ENCODE data around the gene MARCHF10. TPM values are rescaled to one million over a fixed set of nuclear protein-coding genes. Genes with fewer than 3 reads are reported as not detected.
"Not testable (repeated sequence)": the region's sequence is repeated elsewhere in the genome, so short reads cannot be mapped to it uniquely, and the experiment has no call there.

The MARCHF10 gene
- total RNA-seq: not detected

GRCh38 chr17:62807812-62808575, at the start of gene MARCHF10:
TSS of gene MARCHF10 (minus strand) at chr17:62808314. CDS start at chr17:62801735, 6,579 bp downstream.
- POLR2A ChIA-PET: no interaction called here
- CTCF ChIA-PET: no interaction called here

- ChIA-PET POLR2A (no interaction called here), CTCF (no interaction called here)
Measured at GRCh38 chr17:62857526-62857925, 49.4 kb upstream of the MARCHF10 start.

- POLR2A ChIA-PET: no interaction called here
- CTCF ChIA-PET: no interaction called here
Measured at GRCh38 chr17:62856594-62856993, 48.5 kb upstream of the MARCHF10 start.

GRCh38 chr17:62855156-62855555, 47.0 kb upstream of the MARCHF10 start:
- CTCF ChIA-PET: interaction anchor here (1.1 kb wide), 1 partner anchor 11 kb away, joined by 5 read pairs; no protein-coding TSS in a partner anchor
- POLR2A ChIA-PET: no interaction called here

GRCh38 chr17:62854098-62854680, 46.1 kb upstream of the MARCHF10 start:
- ChIA-PET POLR2A (no interaction called here), CTCF (no interaction called here)

GRCh38 chr17:62852195-62852594, 44.1 kb upstream of the MARCHF10 start:
- POLR2A ChIA-PET: no interaction called here

GRCh38 chr17:62849591-62850415, 41.7 kb upstream of the MARCHF10 start:
- POLR2A ChIA-PET: not testable (repeated sequence)
- CTCF ChIA-PET: interaction anchor here (0.8 kb wide), 1 partner anchor 10 kb away, joined by 3 read pairs; no protein-coding TSS in a partner anchor

More at GRCh38 chr17:62852195-62852594, 44.1 kb upstream of the MARCHF10 start:
- CTCF ChIA-PET: no interaction called here

GRCh38 chr17:62848334-62848733, 40.2 kb upstream of the MARCHF10 start:
- ChIA-PET CTCF (no interaction called here), POLR2A (no interaction called here)

GRCh38 chr17:62847426-62847825, 39.3 kb upstream of the MARCHF10 start:
- CTCF ChIA-PET: interaction anchor here (0.6 kb wide), 1 partner anchor 32 kb away, joined by 3 read pairs; no protein-coding TSS in a partner anchor
- POLR2A ChIA-PET: no interaction called here

GRCh38 chr17:62840871-62841270, 32.8 kb upstream of the MARCHF10 start:
- ChIA-PET CTCF (no interaction called here), POLR2A (no interaction called here)

- POLR2A ChIA-PET, CTCF ChIA-PET: not testable (repeated sequence)
Measured at GRCh38 chr17:62833816-62834215, 25.7 kb upstream of the MARCHF10 start.

- ChIA-PET CTCF (no interaction called here), POLR2A (no interaction called here)
Measured at GRCh38 chr17:62832405-62832804, 24.3 kb upstream of the MARCHF10 start.

- CTCF ChIA-PET: interaction anchor here (0.6 kb wide), 2 partner anchors 53 to 575 kb away, joined by 3 to 4 read pairs; no protein-coding TSS in a partner anchor
- POLR2A ChIA-PET: not testable (repeated sequence)
Measured at GRCh38 chr17:62831066-62831465, 23.0 kb upstream of the MARCHF10 start.

- ChIA-PET CTCF (no interaction called here), POLR2A (no interaction called here)
Measured at GRCh38 chr17:62827746-62828485, 19.8 kb upstream of the MARCHF10 start.

GRCh38 chr17:62826956-62827355, 18.8 kb upstream of the MARCHF10 start:
- ChIA-PET POLR2A (no interaction called here), CTCF (no interaction called here)

GRCh38 chr17:62825182-62825581, 17.1 kb upstream of the MARCHF10 start:
- POLR2A ChIA-PET: interaction anchor here (0.6 kb wide), 1 partner anchor 497 kb away, joined by 3 read pairs; no protein-coding TSS in a partner anchor

GRCh38 chr17:62824290-62825131, 16.4 kb upstream of the MARCHF10 start:
- ChIA-PET POLR2A (no interaction called here), CTCF (interaction anchor here (1.4 kb wide), 1 partner anchor 8 kb away, joined by 3 read pairs; no protein-coding TSS in a partner anchor)

More at GRCh38 chr17:62825182-62825581, 17.1 kb upstream of the MARCHF10 start:
- CTCF ChIA-PET: interaction anchor here (1.4 kb wide), 1 partner anchor 9 kb away, joined by 3 read pairs; no protein-coding TSS in a partner anchor

GRCh38 chr17:62823111-62823893, 15.2 kb upstream of the MARCHF10 start:
- ChIA-PET POLR2A (no interaction called here), CTCF (no interaction called here)

All from activated CD8-positive, alpha-beta memory T cell treated with anti-CD3 and anti-CD28 coated beads for 36 hours (primary cell).